Measurements from ENCODE around the gene CADPS. TPM values are rescaled to one million over a fixed set of nuclear protein-coding genes. Genes with fewer than 3 reads are reported as not detected.

CADPS gene
- total RNA-seq, 1 donor from 2014 or later, result not detected

DNA sequence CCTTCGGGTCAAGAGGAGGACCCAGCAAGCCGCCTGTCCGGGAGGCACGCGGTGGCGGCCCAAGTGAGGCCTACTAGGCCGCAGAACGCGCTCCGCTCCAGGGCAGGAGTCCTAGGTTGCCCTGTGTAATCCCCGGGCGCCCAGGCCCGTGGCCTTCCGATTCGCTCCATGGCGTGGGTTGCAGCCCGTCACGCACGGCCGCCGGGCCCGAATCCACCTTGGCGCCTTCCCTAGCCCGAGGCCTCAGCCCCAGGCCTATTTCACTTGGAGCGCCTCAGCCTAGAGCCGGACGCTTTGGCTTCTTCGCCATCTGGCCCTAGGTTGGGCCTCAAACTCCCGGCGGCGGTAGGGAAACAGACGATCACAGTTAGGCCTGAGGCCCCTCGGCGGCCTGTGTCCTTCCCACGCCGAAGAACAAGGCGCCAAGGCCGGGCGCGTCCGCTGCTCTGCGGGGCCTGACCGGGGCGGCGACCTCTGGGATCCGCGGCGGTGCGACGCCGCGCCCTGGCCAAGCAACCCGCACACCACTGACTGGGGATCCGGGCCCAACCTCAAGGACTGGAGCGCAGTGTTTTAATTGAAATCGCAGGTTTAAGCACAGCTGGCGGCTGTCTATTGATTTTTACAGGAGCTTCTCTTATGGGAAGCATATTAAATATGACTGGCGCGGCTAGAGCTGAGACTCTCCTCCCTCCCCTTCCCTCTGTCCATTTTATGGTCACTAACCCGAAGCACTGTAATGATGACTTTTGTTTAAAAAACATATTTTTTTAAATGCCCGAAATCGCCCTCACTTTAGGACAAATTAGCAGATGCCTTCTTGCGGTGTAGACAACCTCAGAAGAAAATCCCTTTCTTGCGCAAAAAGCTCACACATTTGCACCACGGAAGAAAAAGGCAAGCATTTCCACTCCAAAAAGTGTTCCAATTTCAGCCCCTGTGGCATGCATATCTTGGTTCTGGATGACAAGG is 498.0 kb downstream of the CADPS start:
- H3K36me3 ChIP-seq, result no peaks in the 10 kb centered on the region
- H3K9me3 ChIP-seq, result no peaks in the 10 kb centered on the region
- no peak for DNase-seq (ENCODE audit: low spot score in 2 of 2)
- TF ChIP-seq, protein P1, sequence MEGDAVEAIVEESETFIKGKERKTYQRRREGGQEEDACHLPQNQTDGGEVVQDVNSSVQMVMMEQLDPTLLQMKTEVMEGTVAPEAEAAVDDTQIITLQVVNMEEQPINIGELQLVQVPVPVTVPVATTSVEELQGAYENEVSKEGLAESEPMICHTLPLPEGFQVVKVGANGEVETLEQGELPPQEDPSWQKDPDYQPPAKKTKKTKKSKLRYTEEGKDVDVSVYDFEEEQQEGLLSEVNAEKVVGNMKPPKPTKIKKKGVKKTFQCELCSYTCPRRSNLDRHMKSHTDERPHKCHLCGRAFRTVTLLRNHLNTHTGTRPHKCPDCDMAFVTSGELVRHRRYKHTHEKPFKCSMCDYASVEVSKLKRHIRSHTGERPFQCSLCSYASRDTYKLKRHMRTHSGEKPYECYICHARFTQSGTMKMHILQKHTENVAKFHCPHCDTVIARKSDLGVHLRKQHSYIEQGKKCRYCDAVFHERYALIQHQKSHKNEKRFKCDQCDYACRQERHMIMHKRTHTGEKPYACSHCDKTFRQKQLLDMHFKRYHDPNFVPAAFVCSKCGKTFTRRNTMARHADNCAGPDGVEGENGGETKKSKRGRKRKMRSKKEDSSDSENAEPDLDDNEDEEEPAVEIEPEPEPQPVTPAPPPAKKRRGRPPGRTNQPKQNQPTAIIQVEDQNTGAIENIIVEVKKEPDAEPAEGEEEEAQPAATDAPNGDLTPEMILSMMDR (IDR thresholded peaks at IDR 0.05), result no peak
- peaks cover 5% of the 10 kb centered on the region for H3K27me3 ChIP-seq
- H3K4me3 ChIP-seq, result no peak overlapping the region
- H3K4me1 ChIP-seq, result peaks cover under 1 to 8% of the 10 kb centered on the region in 2 donors
- H3K27ac ChIP-seq, result no peak overlapping the region
- intact Hi-C loops (cut with DNase I), result no loop called here

DNA sequence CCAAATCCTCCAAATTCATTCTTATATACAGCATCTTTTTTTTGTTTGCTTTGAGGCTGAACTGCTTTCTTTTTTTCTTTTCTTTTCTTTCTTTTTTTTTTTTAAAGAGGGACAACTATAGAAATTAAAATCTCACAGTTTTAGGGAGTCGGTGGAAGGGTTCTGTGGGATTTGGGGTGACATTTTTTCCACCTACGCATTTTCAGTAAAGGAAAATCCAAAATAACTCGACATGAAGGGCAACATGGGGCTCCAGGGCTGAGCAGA is 498.8 kb downstream of the CADPS start:
- DNase-seq (ENCODE audit: low spot score in 2 of 2), result no peak
- TF ChIP-seq, protein P1 (IDR thresholded peaks at IDR 0.05), result no peak
- H3K27me3 ChIP-seq, result peaks cover 10% of the 10 kb centered on the region
- H3K27ac ChIP-seq, result no peak overlapping the region
- no peaks in the 10 kb centered on the region for H3K9me3 ChIP-seq
- H3K4me3 ChIP-seq, result no peak overlapping the region
- H3K4me1 ChIP-seq, result peaks cover 2 to 8% of the 10 kb centered on the region in 2 donors
- H3K36me3 ChIP-seq, result no peaks in the 10 kb centered on the region
- intact Hi-C loops (cut with DNase I), result no loop called here

DNA sequence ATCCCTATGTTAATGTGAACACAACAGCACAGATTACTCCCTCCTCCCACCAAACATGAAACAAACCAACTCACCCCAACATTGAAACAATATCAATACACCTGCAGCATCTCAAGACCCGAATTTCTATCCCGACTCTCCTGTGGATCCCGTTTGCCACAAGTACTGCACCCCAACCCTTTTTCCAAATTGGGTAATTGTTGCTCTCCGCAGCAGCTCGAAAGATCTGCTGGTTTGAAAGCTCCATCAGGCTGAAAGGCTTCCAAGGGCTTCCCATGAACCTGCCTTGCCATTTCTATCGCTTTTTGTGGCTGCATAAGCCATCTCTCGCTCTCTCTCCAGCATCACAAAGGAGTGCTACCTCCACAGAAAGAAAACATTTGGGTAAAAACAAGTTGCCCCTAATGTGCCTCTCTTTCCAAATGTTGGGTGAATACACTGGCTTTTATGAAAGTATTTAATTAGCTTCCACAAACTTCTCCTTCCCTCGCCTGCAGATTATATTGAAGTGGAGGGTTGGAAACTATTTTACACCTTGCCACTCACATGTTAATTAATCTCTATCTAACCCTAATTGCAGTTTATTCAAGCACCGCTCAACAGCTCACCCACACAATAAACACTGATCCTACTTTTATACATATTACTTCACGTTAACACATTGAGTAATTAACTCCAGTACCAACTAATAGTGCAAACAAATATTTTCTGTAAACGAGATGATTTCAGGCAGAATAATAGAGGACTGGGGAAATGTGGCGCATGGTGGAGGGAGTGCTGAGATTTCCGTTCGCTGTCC is 499.4 kb downstream of the CADPS start:
- TF ChIP-seq, protein P1 (IDR thresholded peaks at IDR 0.05), result no peak
- no peak overlapping the region for H3K27ac ChIP-seq
- DNase-seq (ENCODE audit: low spot score in 2 of 2), result no peak
- no peaks in the 10 kb centered on the region for H3K9me3 ChIP-seq
- H3K4me1 ChIP-seq, result peaks cover 2 to 8% of the 10 kb centered on the region in 2 donors
- no peak overlapping the region for H3K4me3 ChIP-seq
- no peaks in the 10 kb centered on the region for H3K36me3 ChIP-seq
- H3K27me3 ChIP-seq, result peaks cover 15% of the 10 kb centered on the region
- intact Hi-C loops (cut with DNase I), result no loop called here

DNA sequence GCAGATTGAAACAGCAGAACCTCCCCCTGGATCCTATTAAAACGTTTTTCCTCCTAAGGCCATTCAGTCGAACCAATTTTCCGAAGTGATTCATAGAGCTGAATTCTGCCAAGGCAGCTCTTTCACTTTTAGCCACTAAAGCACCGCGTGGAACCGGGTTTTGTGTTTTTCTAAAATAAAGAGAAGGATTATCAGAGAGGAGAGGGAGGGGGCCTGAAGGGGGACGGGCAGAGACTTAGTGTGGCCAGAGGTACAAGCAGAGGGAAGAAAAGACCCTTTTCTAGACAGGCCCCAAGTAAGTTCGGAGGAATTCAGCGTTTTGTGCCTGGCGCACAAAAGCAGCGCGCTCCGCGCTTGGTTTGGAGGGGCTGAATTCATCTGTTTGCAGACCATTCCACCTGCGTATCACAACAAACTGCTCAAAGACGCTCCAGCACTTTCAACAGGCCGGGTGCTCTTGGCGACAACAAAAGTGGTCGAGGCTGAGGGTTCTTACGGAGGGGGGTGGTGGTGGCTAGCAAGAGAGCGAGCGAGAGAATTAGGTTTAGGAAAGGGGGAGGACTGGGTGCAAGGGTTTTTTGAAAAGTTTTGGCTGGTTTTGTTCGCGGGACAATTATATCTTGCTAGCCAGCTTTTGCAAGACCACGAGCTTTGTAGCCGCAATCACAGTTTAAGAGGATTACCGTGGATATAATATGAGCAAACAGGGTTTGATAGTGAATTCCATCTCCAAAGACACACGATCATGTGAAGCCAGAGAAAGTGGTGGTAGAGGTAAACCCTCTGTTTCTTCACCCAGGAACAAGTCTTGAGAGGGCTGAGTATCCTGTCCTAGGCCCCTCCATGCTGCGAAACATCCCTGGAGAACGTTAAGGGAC is 500.6 kb downstream of the CADPS start:
- intact Hi-C loops (cut with DNase I), result no loop called here
- Histone ChIP-seq H3K9me3 (no peaks in the 10 kb centered on the region), H3K27me3 (peaks cover 17% of the 10 kb centered on the region), H3K27ac (no peak overlapping the region), H3K4me1 (peaks cover 2 to 8% of the 10 kb centered on the region in 2 donors), H3K4me3 (peak overlapping the region; percentile 39 to 49), H3K36me3 (no peaks in the 10 kb centered on the region)
- DNase-seq (ENCODE audit: low spot score in 2 of 2), result no peak
- TF ChIP-seq, protein P1 (IDR thresholded peaks at IDR 0.05), result no peak

DNA sequence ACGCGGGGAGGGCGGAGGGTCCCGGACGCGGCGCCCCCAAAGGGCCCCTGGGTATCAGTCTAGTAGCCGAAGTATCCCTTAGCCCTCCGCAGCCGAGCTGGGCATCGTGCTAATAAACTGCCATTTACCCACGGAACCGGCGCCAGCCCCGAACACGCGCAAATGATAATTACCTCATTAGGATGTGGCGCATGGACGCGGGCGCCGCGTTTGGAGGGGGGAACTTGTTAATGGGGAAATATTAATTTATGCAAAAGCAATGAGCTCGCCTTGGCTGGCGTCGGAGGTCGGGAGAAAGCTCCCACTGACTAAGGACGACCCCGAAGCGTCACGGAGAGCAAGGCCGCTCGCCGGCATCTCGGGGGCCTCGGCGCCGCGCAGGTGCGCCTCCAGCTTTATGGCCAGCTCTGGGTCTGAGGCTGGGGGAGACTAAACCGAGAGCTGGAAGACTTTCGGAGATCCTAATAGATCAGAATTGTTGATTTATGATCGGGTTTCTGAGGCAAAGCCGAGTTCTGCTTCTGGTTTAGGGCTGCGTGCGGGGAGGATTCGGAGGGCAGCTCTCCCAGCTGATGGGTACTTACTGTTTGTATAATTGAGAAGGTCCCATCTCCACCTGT is 501.4 kb downstream of the CADPS start:
- peaks cover 21% of the 10 kb centered on the region for H3K27me3 ChIP-seq
- no peak overlapping the region for H3K27ac ChIP-seq
- peak overlapping the region; percentile 39 to 49 for H3K4me3 ChIP-seq

More for the DNA sequence above, 501.4 kb downstream of the CADPS start:
- intact Hi-C loops (cut with DNase I), result no loop called here
- Histone ChIP-seq H3K36me3 (no peaks in the 10 kb centered on the region), H3K4me1 (peaks cover 2 to 8% of the 10 kb centered on the region in 2 donors), H3K9me3 (no peaks in the 10 kb centered on the region)
- DNase-seq (ENCODE audit: low spot score in 2 of 2), result no peak
- TF ChIP-seq, protein P1 (IDR thresholded peaks at IDR 0.05), result no peak
